Glutamatergic neuron (in vitro differentiated cells): ENCODE measurements around the gene COLEC12. TPM values are rescaled to one million over a fixed set of nuclear protein-coding genes. Genes with fewer than 3 reads are reported as not detected.

Experiments
- DNase-seq: peaks from one replicate; pipeline ENCODE4 v3.0.0; 2022
- H3K27ac Mint-ChIP-seq: one replicate; pipeline ENCODE4 v1.8.0; 2020; ENCODE audit warnings: mild to moderate bottlenecking, mixed read lengths, inconsistent platforms; ENCODE audit not compliant: unreplicated experiment
- H3K27me3 Mint-ChIP-seq: one replicate; pipeline ENCODE4 v1.8.0; 2020; ENCODE audit warnings: mild to moderate bottlenecking, moderate library complexity, mixed read lengths, inconsistent platforms; ENCODE audit not compliant: unreplicated experiment
- H3K36me3 Mint-ChIP-seq: one replicate; pipeline ENCODE4 v1.8.0; 2020; ENCODE audit warnings: mild to moderate bottlenecking, mixed read lengths, inconsistent platforms; ENCODE audit not compliant: unreplicated experiment
- H3K4me1 Mint-ChIP-seq: one replicate; pipeline ENCODE4 v1.8.0; 2020; ENCODE audit warnings: mild to moderate bottlenecking, low read depth, mixed read lengths, inconsistent platforms; ENCODE audit not compliant: unreplicated experiment
- H3K4me3 Mint-ChIP-seq: one replicate; pipeline ENCODE4 v1.8.0; 2020; ENCODE audit warnings: mild to moderate bottlenecking, mixed read lengths, inconsistent platforms; ENCODE audit not compliant: unreplicated experiment
- H3K9me3 Mint-ChIP-seq: one replicate; pipeline ENCODE4 v1.8.0; 2020; ENCODE audit warnings: mild to moderate bottlenecking, moderate library complexity, mixed read lengths, inconsistent platforms; ENCODE audit not compliant: unreplicated experiment
- total RNA-seq: library from RNA; stranded (reverse); fragmentation: NEBNext Ultra II Directional; extraction: Animal tissue kit (Norgen Biotek cat#: 25700); gene quantifications from one replicate; pipeline ENCODE4 v1.2.1, GENCODE V29; 2021; ENCODE audit not compliant: unreplicated experiment
- TF ChIP-seq, protein P1 (sequence below): fragments of 200-600 bp; sonication (generic); IDR thresholded peaks from one replicate; pipeline ENCODE4 v1.5.0; 2021; ENCODE audit not compliant: partially characterized antibody, unreplicated experiment

The COLEC12 gene
- total RNA-seq, 1 donor from 2014 or later, result 0.20 TPM

- no peak overlapping the region for H3K27ac Mint-ChIP-seq
- peaks cover 4% of the 10 kb centered on the region for H3K36me3 Mint-ChIP-seq
- DNase-seq, result no peak
- H3K27me3 Mint-ChIP-seq, result no peaks in the 10 kb centered on the region
- H3K4me1 Mint-ChIP-seq, result no peaks in the 10 kb centered on the region
- peaks cover 3% of the 10 kb centered on the region for H3K9me3 Mint-ChIP-seq
- H3K4me3 Mint-ChIP-seq, result no peak overlapping the region
- TF ChIP-seq, protein P1, sequence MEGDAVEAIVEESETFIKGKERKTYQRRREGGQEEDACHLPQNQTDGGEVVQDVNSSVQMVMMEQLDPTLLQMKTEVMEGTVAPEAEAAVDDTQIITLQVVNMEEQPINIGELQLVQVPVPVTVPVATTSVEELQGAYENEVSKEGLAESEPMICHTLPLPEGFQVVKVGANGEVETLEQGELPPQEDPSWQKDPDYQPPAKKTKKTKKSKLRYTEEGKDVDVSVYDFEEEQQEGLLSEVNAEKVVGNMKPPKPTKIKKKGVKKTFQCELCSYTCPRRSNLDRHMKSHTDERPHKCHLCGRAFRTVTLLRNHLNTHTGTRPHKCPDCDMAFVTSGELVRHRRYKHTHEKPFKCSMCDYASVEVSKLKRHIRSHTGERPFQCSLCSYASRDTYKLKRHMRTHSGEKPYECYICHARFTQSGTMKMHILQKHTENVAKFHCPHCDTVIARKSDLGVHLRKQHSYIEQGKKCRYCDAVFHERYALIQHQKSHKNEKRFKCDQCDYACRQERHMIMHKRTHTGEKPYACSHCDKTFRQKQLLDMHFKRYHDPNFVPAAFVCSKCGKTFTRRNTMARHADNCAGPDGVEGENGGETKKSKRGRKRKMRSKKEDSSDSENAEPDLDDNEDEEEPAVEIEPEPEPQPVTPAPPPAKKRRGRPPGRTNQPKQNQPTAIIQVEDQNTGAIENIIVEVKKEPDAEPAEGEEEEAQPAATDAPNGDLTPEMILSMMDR, result no peak
Measured at GRCh38 chr18:346600-346999, 153.9 kb downstream of the COLEC12 start.

GRCh38 chr18:341102-341501 is 159.4 kb downstream of the COLEC12 start:
- DNase-seq, result no peak
- TF ChIP-seq, protein P1, result no peak
- Mint-ChIP-seq H3K27ac (no peak overlapping the region), H3K9me3 (no peaks in the 10 kb centered on the region), H3K36me3 (no peaks in the 10 kb centered on the region), H3K27me3 (no peaks in the 10 kb centered on the region), H3K4me3 (no peak overlapping the region), H3K4me1 (no peaks in the 10 kb centered on the region)

GRCh38 chr18:340044-340443 is 160.5 kb downstream of the COLEC12 start:
- no peak for DNase-seq
- Mint-ChIP-seq H3K36me3 (no peaks in the 10 kb centered on the region), H3K9me3 (no peaks in the 10 kb centered on the region), H3K4me3 (no peak overlapping the region), H3K4me1 (no peaks in the 10 kb centered on the region), H3K27ac (no peak overlapping the region), H3K27me3 (peaks cover under 1% of the 10 kb centered on the region)
- TF ChIP-seq, protein P1, result no peak

GRCh38 chr18:339200-339599 is 161.3 kb downstream of the COLEC12 start:
- Mint-ChIP-seq H3K27ac (no peak overlapping the region), H3K4me1 (no peaks in the 10 kb centered on the region), H3K4me3 (no peak overlapping the region), H3K36me3 (no peaks in the 10 kb centered on the region), H3K27me3 (peaks cover 2% of the 10 kb centered on the region), H3K9me3 (no peaks in the 10 kb centered on the region)
- TF ChIP-seq, protein P1, result no peak
- no peak for DNase-seq

- Mint-ChIP-seq H3K4me3 (no peak overlapping the region), H3K27me3 (peaks cover 2% of the 10 kb centered on the region), H3K9me3 (peaks cover 1% of the 10 kb centered on the region), H3K36me3 (no peaks in the 10 kb centered on the region), H3K4me1 (peaks cover 15% of the 10 kb centered on the region), H3K27ac (no peak overlapping the region)
- DNase-seq, result no peak
- TF ChIP-seq, protein P1, result no peak
Measured at GRCh38 chr18:336713-337112, 163.8 kb downstream of the COLEC12 start.
